Mesothelial cell of epicardium (in vitro differentiated cells): ENCODE data around the gene P2RY2. TPM values are rescaled to one million over a fixed set of nuclear protein-coding genes. Genes with fewer than 3 reads are reported as not detected.

Experiments
- DNase-seq, 2 experiments: peaks; one replicate each; pipeline ENCODE4 v3.0.0; 2021; ENCODE audit warnings: low spot score in 2 of 2; ENCODE audit not compliant: unreplicated experiment in 2 of 2
- H3K27ac Mint-ChIP-seq: 2 replicates; pipeline ENCODE4 v1.8.0; 2021; ENCODE audit warnings: mixed read lengths
- H3K27me3 Mint-ChIP-seq: 2 replicates; pipeline ENCODE4 v1.8.0; 2021; ENCODE audit warnings: low read depth, mixed read lengths
- H3K36me3 Mint-ChIP-seq: 2 replicates; pipeline ENCODE4 v1.8.0; 2021; ENCODE audit warnings: mixed read lengths
- H3K4me1 Mint-ChIP-seq: 2 replicates; pipeline ENCODE4 v1.8.0; 2021; ENCODE audit warnings: mixed read lengths
- H3K4me3 Mint-ChIP-seq: 2 replicates; pipeline ENCODE4 v1.8.0; 2021; ENCODE audit warnings: mild to moderate bottlenecking, moderate library complexity, mixed read lengths
- H3K9me3 Mint-ChIP-seq: 2 replicates; pipeline ENCODE4 v1.8.0; 2021; ENCODE audit warnings: mixed read lengths
- total RNA-seq: library from RNA; stranded (reverse); gene quantifications from 3 replicates; pipeline ENCODE4 v1.2.1, GENCODE V29; 2021
- TF ChIP-seq, protein P1 (sequence below): fragments of 200-600 bp; sonication (generic); IDR thresholded peaks from one replicate; pipeline ENCODE4 v1.5.0; 2021; ENCODE audit warnings: antibody characterized with exemption; ENCODE audit not compliant: unreplicated experiment

The P2RY2 gene
- total RNA-seq, 1 donor from 2014 or later, result 4.5 TPM

DNA sequence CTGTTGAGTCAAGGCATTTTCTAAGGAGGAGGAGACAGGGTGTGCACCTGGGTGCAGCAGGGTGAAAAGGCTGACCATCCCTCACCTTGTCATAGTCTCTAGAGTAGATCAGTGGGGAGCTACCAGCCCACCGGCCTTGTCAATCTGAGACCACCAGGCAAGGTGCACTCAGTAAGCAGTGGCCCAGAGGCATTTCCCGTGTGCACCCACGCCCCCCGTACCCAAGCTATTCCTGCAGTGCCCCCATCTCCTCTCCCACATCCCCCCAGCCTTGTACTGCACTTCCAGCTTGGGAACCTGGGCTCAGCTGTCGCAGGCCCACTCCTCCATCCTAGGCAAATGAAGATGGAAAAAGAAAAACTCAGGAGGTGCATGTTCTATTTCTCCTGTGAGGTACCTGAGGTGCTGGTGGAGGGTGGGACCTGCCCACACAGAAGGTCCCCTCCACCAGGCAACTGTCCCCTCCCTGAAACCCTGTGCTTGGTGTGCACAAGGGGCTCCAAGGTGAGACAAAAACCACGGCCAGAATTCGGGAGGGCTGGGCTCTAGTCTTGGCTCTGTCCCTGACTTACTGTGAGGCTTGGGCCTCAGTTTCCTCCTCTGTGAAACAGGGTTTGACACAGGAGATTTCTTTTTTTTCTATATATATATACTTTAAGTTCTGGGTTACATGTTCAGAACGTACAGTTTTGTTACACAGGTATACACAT is 8.4 kb downstream of the P2RY2 start:
- TF ChIP-seq, protein P1, sequence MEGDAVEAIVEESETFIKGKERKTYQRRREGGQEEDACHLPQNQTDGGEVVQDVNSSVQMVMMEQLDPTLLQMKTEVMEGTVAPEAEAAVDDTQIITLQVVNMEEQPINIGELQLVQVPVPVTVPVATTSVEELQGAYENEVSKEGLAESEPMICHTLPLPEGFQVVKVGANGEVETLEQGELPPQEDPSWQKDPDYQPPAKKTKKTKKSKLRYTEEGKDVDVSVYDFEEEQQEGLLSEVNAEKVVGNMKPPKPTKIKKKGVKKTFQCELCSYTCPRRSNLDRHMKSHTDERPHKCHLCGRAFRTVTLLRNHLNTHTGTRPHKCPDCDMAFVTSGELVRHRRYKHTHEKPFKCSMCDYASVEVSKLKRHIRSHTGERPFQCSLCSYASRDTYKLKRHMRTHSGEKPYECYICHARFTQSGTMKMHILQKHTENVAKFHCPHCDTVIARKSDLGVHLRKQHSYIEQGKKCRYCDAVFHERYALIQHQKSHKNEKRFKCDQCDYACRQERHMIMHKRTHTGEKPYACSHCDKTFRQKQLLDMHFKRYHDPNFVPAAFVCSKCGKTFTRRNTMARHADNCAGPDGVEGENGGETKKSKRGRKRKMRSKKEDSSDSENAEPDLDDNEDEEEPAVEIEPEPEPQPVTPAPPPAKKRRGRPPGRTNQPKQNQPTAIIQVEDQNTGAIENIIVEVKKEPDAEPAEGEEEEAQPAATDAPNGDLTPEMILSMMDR, result no peak
- H3K27ac Mint-ChIP-seq, result no peak overlapping the region
- H3K27me3 Mint-ChIP-seq, result no peaks in the 10 kb centered on the region
- no peak for DNase-seq
- H3K4me1 Mint-ChIP-seq, result peaks cover 43% of the 10 kb centered on the region
- H3K4me3 Mint-ChIP-seq, result no peak overlapping the region
- no peaks in the 10 kb centered on the region for H3K36me3 Mint-ChIP-seq
- H3K9me3 Mint-ChIP-seq, result no peaks in the 10 kb centered on the region

GRCh38 chr11:73227571-73228211 is 9.6 kb downstream of the P2RY2 start:
- no peak overlapping the region for H3K4me3 Mint-ChIP-seq
- peaks cover 43% of the 10 kb centered on the region for H3K4me1 Mint-ChIP-seq
- no peaks in the 10 kb centered on the region for H3K36me3 Mint-ChIP-seq
- H3K27ac Mint-ChIP-seq, result peak overlapping the region; percentile 17
- no peaks in the 10 kb centered on the region for H3K27me3 Mint-ChIP-seq
- H3K9me3 Mint-ChIP-seq, result no peaks in the 10 kb centered on the region
- TF ChIP-seq, protein P1, result peak; percentile 17
- DNase-seq, result peak; percentile 50 to 86

GRCh38 chr11:73228268-73229134 is 10.4 kb downstream of the P2RY2 start:
- Mint-ChIP-seq H3K36me3 (no peaks in the 10 kb centered on the region), H3K9me3 (no peaks in the 10 kb centered on the region), H3K4me1 (peaks cover 43% of the 10 kb centered on the region), H3K4me3 (no peak overlapping the region), H3K27me3 (no peaks in the 10 kb centered on the region), H3K27ac (no peak overlapping the region)
- DNase-seq, result no peak
- TF ChIP-seq, protein P1, result no peak

DNA sequence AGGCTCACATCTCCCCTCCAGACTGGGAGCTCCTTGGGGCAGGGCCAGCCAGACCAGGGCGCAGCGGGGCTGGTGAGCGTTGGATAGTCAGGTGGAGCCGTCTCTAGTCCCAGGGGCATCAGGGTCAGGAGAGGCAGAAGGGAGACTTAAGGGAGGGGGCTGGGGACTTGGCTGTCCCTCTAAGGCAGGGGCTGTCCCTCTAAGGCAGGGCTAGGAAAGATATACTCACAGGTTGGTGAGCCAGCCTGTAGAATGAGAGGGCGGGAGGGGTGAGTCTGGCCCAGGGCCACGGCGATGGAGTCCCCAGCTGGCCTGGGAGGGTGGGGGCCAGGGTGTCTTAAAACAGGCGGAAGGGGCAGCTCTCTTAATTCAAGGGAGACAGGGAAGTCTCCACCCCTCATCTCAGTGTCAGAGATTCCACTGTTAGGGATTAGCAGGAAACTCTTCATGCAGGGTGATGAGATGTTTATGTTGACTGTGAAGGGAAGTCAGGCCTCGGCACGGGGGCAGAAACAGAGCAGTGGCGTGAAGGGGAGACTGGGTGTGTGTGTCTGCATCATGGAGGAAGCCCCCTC is 11.3 kb downstream of the P2RY2 start:
- H3K4me1 Mint-ChIP-seq, result peaks cover 42% of the 10 kb centered on the region
- TF ChIP-seq, protein P1, result no peak
- H3K27me3 Mint-ChIP-seq, result no peaks in the 10 kb centered on the region
- no peak for DNase-seq
- H3K9me3 Mint-ChIP-seq, result no peaks in the 10 kb centered on the region
- peak overlapping the region; percentile 49 for H3K27ac Mint-ChIP-seq
- H3K36me3 Mint-ChIP-seq, result no peaks in the 10 kb centered on the region
- H3K4me3 Mint-ChIP-seq, result no peak overlapping the region
